ENCODE measurements around the gene TMEM209. TPM values are rescaled to one million over a fixed set of nuclear protein-coding genes. Genes with fewer than 3 reads are reported as not detected.
"Not testable (repeated sequence)": the region's sequence is repeated elsewhere in the genome, so short reads cannot be mapped to it uniquely, and the experiment has no call there.

Gene TMEM209
- polyA plus RNA-seq, 1 donor (not counting 4 experiments of a cell fraction or from before 2014, with no cell fraction given) = 20.0 TPM

GRCh38 chr7:130242198-130243014 is 37.2 kb upstream of the TMEM209 start:
- no peaks in the 10 kb centered on the region for H3K9me3 ChIP-seq (ENCODE audit: control insufficient read depth, low read depth, low read length)
- H3K4me2 ChIP-seq (ENCODE audit: control insufficient read depth, extremely low read depth, insufficient read depth, low read depth, low read length) = peak overlapping the region; percentile 20
- H3K4me3 ChIP-seq (ENCODE audit: control insufficient read depth in 2 of 3, extremely low read depth in 1 of 3, insufficient read depth in 2 of 3, low read depth in 1 of 3, low read length in 3 of 3) = no peak overlapping the region
- H2AFZ ChIP-seq (ENCODE audit: control insufficient read depth, low read length) = no peak overlapping the region
- no peaks in the 10 kb centered on the region for H4K20me1 ChIP-seq (ENCODE audit: control insufficient read depth, extremely low read depth, insufficient read depth, low read length)
- no peaks in the 10 kb centered on the region for H3K27me3 ChIP-seq (ENCODE audit: control insufficient read depth, extremely low read depth, insufficient read depth, low read length)
- DNase-seq (ENCODE audit: low read depth, low spot score) = peak; percentile 91
- peak; percentile 92 for FAIRE-seq
- H3K79me2 ChIP-seq (ENCODE audit: control insufficient read depth, insufficient read depth, low read length) = no peaks in the 10 kb centered on the region
- H3K27ac ChIP-seq (ENCODE audit: control insufficient read depth, insufficient read depth, low read length) = peak overlapping the region; percentile 51
- TF ChIP-seq CTCF (optimal IDR thresholded peaks at IDR 0.05 in 1 of 3, IDR thresholded peaks at IDR 0.05 in 1 of 3, conservative IDR thresholded peaks at IDR 0.05 in 1 of 3; ENCODE audit: extremely low read depth in 1 of 3, insufficient read depth in 2 of 3, low read length in 3 of 3) (peak; percentile 72 to 90 (median 81)), EZH2 (IDR thresholded peaks at IDR 0.05; ENCODE audit: low read length) (no peak)
- H3K9me1 ChIP-seq (ENCODE audit: control insufficient read depth, extremely low read depth, insufficient read depth, low read length) = no peaks in the 10 kb centered on the region
- no peak overlapping the region for H3K9ac ChIP-seq (ENCODE audit: control insufficient read depth, extremely low read depth, insufficient read depth, low read length)
- dilution Hi-C loops (cut with MboI; ENCODE audit: extremely low pct_ligation_motif_present, low sequenced_read_pairs) = no loop called here
- no peaks in the 10 kb centered on the region for H3K36me3 ChIP-seq (ENCODE audit: control insufficient read depth in 2 of 2, extremely low read depth in 1 of 2, insufficient read depth in 2 of 2, low read length in 2 of 2)
- H3K4me1 ChIP-seq (ENCODE audit: control insufficient read depth, extremely low read depth, insufficient read depth, low read length) = peaks cover 12% of the 10 kb centered on the region

GRCh38 chr7:130240240-130240639 is 35.0 kb upstream of the TMEM209 start:
- Histone ChIP-seq H3K36me3 (ENCODE audit: control insufficient read depth in 2 of 2, extremely low read depth in 1 of 2, insufficient read depth in 2 of 2, low read length in 2 of 2) (no peaks in the 10 kb centered on the region), H2AFZ (ENCODE audit: control insufficient read depth, low read length) (no peak overlapping the region), H3K4me2 (ENCODE audit: control insufficient read depth, extremely low read depth, insufficient read depth, low read depth, low read length) (no peak overlapping the region), H3K9me1 (ENCODE audit: control insufficient read depth, extremely low read depth, insufficient read depth, low read length) (no peaks in the 10 kb centered on the region), H3K79me2 (ENCODE audit: control insufficient read depth, insufficient read depth, low read length) (no peaks in the 10 kb centered on the region), H3K27me3 (ENCODE audit: control insufficient read depth, extremely low read depth, insufficient read depth, low read length) (no peaks in the 10 kb centered on the region), H3K4me3 (ENCODE audit: control insufficient read depth in 2 of 3, extremely low read depth in 1 of 3, insufficient read depth in 2 of 3, low read depth in 1 of 3, low read length in 3 of 3) (no peak overlapping the region), H4K20me1 (ENCODE audit: control insufficient read depth, extremely low read depth, insufficient read depth, low read length) (no peaks in the 10 kb centered on the region), H3K4me1 (ENCODE audit: control insufficient read depth, extremely low read depth, insufficient read depth, low read length) (peaks cover 12% of the 10 kb centered on the region), H3K27ac (ENCODE audit: control insufficient read depth, insufficient read depth, low read length) (no peak overlapping the region), H3K9me3 (ENCODE audit: control insufficient read depth, low read depth, low read length) (no peaks in the 10 kb centered on the region), H3K9ac (ENCODE audit: control insufficient read depth, extremely low read depth, insufficient read depth, low read length) (no peak overlapping the region)
- DNase-seq (ENCODE audit: low read depth, low spot score) = no peak
- FAIRE-seq = no peak
- TF ChIP-seq EZH2 (IDR thresholded peaks at IDR 0.05; ENCODE audit: low read length) = no peak
- TF ChIP-seq CTCF (optimal IDR thresholded peaks at IDR 0.05 in 1 of 3, IDR thresholded peaks at IDR 0.05 in 1 of 3, conservative IDR thresholded peaks at IDR 0.05 in 1 of 3; ENCODE audit: extremely low read depth in 1 of 3, insufficient read depth in 2 of 3, low read length in 3 of 3) = no peak
- dilution Hi-C loops (cut with MboI; ENCODE audit: extremely low pct_ligation_motif_present, low sequenced_read_pairs) = no loop called here

- H3K9me3 ChIP-seq (ENCODE audit: control insufficient read depth, low read depth, low read length); FAIRE-seq; DNase-seq (ENCODE audit: low read depth, low spot score); H3K27me3 ChIP-seq (ENCODE audit: control insufficient read depth, extremely low read depth, insufficient read depth, low read length); H3K27ac ChIP-seq (ENCODE audit: control insufficient read depth, insufficient read depth, low read length); H3K79me2 ChIP-seq (ENCODE audit: control insufficient read depth, insufficient read depth, low read length); H3K9ac ChIP-seq (ENCODE audit: control insufficient read depth, extremely low read depth, insufficient read depth, low read length); H3K4me1 ChIP-seq (ENCODE audit: control insufficient read depth, extremely low read depth, insufficient read depth, low read length); H4K20me1 ChIP-seq (ENCODE audit: control insufficient read depth, extremely low read depth, insufficient read depth, low read length); dilution Hi-C loops (cut with MboI; ENCODE audit: extremely low pct_ligation_motif_present, low sequenced_read_pairs); H3K9me1 ChIP-seq (ENCODE audit: control insufficient read depth, extremely low read depth, insufficient read depth, low read length); H2AFZ ChIP-seq (ENCODE audit: control insufficient read depth, low read length); H3K36me3 ChIP-seq (ENCODE audit: control insufficient read depth in 2 of 2, extremely low read depth in 1 of 2, insufficient read depth in 2 of 2, low read length in 2 of 2); H3K4me2 ChIP-seq (ENCODE audit: control insufficient read depth, extremely low read depth, insufficient read depth, low read depth, low read length); H3K4me3 ChIP-seq (ENCODE audit: control insufficient read depth in 2 of 3, extremely low read depth in 1 of 3, insufficient read depth in 2 of 3, low read depth in 1 of 3, low read length in 3 of 3): not testable (repeated sequence)
These were observed 31.2 kb upstream of the TMEM209 start for GRCh38 chr7:130236361-130236760.

Data from keratinocyte (primary cell).